Activated naive CD8-positive, alpha-beta T cell (primary cell): ENCODE measurements around the gene ANKS1A.

Experiments
- H3K27ac Mint-ChIP-seq: one replicate; pipeline ENCODE4 v1.8.0; 2021; ENCODE audit warnings: mixed read lengths
- H3K27me3 Mint-ChIP-seq: one replicate; pipeline ENCODE4 v1.8.0; 2021; ENCODE audit warnings: mixed read lengths
- H3K36me3 Mint-ChIP-seq: one replicate; pipeline ENCODE4 v1.8.0; 2021; ENCODE audit warnings: mixed read lengths
- H3K4me1 Mint-ChIP-seq: one replicate; pipeline ENCODE4 v1.8.0; 2021; ENCODE audit warnings: low read depth, mixed read lengths
- H3K4me3 Mint-ChIP-seq: one replicate; pipeline ENCODE4 v1.8.0; 2021; ENCODE audit warnings: mild to moderate bottlenecking, mixed read lengths
- H3K9me3 Mint-ChIP-seq: one replicate; pipeline ENCODE4 v1.8.0; 2021; ENCODE audit warnings: low read depth, mixed read lengths

Gene ANKS1A

DNA sequence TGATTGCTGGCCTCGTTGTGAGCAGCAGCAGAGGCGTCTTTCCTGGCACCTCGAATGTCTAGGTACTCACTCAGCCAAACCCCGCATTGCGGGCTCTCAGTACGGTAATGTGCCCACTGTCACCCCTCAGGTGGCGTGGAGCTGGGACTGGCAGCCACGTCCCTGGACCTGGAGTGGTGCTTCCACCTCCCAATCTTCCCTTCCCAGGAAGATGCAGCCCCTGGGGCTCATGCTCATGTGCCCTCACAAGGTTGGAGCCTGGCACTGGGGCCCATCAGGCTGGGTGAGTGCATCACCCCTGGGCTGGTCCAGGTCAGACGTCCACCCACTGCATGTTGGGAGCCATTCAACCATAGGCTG lies 176.4 kb downstream of the ANKS1A start:
- Mint-ChIP-seq H3K4me3 (no peak overlapping the region), H3K4me1 (peaks cover 2% of the 10 kb centered on the region), H3K36me3 (peaks cover 2% of the 10 kb centered on the region), H3K9me3 (no peaks in the 10 kb centered on the region), H3K27me3 (no peaks in the 10 kb centered on the region), H3K27ac (no peak overlapping the region)

DNA sequence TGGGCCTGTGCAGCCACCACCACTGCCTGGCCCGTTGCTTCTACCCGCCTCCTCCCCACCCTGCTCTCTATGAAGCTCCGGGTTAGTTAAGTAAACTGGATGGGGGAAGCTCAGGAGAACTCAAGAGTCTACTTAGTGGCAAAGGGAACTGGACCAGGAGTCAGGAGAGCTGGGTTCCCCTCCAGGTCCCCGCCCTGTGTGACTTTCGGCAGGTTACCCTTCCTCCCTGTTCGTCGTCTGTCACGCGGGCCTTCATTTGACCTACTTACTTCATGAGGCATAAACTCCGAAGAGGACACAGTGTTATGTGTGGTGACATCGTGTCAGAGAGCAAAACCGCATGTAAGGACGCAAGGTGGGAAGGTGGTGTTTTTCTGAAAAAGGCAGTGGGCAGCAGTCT lies 176.8 kb downstream of the ANKS1A start:
- no peak overlapping the region for H3K4me3 Mint-ChIP-seq
- H3K27me3 Mint-ChIP-seq, result no peaks in the 10 kb centered on the region
- H3K9me3 Mint-ChIP-seq, result no peaks in the 10 kb centered on the region
- H3K36me3 Mint-ChIP-seq, result peaks cover 2% of the 10 kb centered on the region
- no peak overlapping the region for H3K27ac Mint-ChIP-seq
- peaks cover 2% of the 10 kb centered on the region for H3K4me1 Mint-ChIP-seq

DNA sequence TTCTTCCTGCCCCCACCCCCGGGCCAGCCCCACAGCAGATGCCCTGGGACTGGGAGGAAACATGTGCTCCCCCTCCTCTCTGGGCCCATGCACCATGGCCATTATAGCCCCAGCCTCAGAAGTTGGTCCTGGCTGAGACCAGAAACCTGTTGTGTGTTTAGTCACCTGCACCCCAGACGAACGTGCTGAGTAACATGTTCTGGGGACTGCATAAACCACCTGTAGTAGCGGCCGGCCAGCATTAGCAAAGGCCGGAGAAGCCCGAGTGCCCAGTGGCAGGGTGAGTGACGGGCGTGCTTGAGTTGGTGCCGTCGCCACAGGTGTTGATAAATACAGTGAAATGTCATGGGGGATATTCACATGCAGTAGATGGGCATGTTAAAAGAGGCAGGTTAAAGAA lies 178.2 kb downstream of the ANKS1A start:
- Mint-ChIP-seq H3K27me3 (no peaks in the 10 kb centered on the region), H3K4me1 (peaks cover 2% of the 10 kb centered on the region), H3K4me3 (no peak overlapping the region), H3K9me3 (no peaks in the 10 kb centered on the region), H3K36me3 (peaks cover 2% of the 10 kb centered on the region), H3K27ac (no peak overlapping the region)

DNA sequence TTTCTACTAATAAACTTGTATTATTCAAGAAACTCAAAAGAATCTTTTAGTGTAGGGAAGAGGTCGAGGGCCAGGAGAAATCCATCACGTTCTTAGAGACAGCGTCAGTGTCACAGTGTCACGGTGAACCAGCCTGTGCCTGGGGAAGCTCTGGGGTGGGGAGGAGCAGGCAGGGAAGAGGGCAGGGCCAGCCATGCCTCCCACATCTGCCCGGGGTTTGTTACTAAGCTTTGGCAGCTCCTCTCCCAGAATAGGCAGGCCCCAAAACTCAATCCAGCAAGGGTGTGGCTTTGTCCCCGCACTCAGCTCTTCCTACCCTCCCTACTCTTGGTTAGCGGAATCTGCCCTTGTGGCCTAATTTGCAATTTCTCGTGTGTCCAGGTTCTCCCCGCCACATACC lies 179.2 kb downstream of the ANKS1A start:
- Mint-ChIP-seq H3K9me3 (no peaks in the 10 kb centered on the region), H3K27me3 (no peaks in the 10 kb centered on the region), H3K4me1 (no peaks in the 10 kb centered on the region), H3K27ac (no peak overlapping the region), H3K4me3 (no peak overlapping the region), H3K36me3 (peaks cover 2% of the 10 kb centered on the region)

DNA sequence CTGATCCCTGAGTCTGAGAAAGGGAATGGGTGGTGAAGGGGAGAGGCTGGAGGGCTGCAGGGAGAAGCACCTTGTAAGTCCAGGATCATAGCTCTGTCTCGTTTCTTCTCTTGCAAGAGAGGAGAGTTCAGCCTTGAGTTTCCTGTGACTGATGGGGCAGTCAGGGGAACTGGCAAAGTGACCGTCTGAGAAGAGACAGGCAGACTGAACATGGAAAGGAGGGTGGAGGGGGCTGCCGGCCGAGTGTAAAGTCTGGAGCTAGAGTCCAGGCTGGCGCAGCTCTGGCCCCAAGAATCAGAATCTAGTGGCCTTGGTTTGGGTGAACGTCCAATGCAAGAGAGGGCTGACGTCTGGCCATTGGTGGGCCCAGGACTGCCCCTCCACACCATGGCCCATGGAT lies 179.6 kb downstream of the ANKS1A start:
- Mint-ChIP-seq H3K4me3 (no peak overlapping the region), H3K9me3 (no peaks in the 10 kb centered on the region), H3K36me3 (peaks cover 2% of the 10 kb centered on the region), H3K4me1 (no peaks in the 10 kb centered on the region), H3K27me3 (no peaks in the 10 kb centered on the region), H3K27ac (no peak overlapping the region)

DNA sequence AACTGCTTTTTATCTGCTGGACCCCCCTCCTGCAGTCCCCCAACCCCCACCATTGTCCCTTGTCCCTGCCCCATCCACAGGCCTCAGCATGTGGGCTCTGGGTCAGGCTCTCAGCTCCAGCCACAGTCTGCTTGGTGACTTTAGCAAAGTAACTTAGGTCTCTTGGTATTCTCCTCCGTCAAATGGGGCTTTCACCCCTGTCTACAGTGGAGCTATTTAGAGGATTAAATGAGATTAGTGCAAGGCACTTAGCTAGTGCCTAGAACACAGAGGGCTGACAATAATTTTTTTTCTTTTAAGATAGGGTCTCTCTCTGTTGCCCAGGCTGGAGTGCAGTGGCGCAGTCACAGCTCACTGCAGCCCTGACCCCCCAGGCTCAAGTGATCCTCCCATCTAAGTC lies 180.2 kb downstream of the ANKS1A start:
- Mint-ChIP-seq H3K27me3 (no peaks in the 10 kb centered on the region), H3K9me3 (no peaks in the 10 kb centered on the region), H3K36me3 (peaks cover 5% of the 10 kb centered on the region), H3K27ac (no peak overlapping the region), H3K4me1 (no peaks in the 10 kb centered on the region), H3K4me3 (no peak overlapping the region)

DNA sequence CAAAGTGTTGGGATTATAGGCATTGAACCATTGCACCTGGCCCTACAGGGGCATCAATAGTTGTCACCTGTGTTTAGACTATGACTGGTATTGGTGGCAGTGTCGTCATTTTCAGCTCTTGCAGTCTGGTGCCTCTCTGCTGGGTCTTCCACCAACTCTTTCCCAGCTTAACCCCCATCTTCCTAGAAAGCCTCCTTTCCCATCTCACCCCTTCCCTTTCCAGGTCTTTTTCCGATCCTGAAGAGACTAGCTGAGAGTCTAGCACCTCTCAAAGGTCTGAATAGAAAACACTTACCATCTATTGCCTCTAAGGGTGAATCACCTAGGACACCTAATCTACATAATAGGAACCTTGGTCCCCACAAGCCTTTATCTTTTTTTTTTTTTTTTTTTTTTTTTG lies 181.1 kb downstream of the ANKS1A start:
- peaks cover 5% of the 10 kb centered on the region for H3K36me3 Mint-ChIP-seq
- no peaks in the 10 kb centered on the region for H3K9me3 Mint-ChIP-seq
- no peaks in the 10 kb centered on the region for H3K27me3 Mint-ChIP-seq
- H3K4me1 Mint-ChIP-seq, result no peaks in the 10 kb centered on the region
- no peak overlapping the region for H3K27ac Mint-ChIP-seq
- H3K4me3 Mint-ChIP-seq, result no peak overlapping the region

DNA sequence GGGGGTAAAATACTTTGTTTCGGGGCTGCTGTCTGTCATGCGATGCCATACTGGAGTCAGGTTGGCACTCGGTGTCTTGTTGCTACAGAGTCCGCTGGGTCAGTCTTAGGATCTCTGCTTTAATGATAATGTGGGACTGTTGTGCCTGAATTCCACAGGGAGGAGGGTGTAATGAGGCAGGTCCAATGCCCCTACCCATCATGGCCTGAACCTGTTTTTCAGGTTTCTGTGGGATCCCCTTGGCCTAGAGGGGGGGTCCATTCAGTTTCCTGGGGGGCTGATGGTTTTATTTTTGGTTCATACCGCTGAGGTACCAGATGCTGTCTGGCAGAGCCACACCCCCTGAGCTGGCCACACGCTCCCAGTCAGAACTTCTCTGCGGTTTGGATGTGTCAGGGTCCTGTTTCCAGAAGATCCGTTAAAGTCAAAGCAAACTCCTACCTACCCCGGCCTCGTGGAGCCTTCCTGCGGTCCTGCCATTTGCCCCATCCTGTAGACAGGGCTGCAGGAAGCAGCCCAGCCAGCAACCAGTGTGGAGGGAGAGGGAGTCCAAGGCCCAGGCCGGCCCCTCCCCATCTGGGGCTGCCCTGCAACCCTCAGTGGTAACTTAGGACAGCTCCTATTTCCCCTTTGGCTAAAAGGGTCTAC lies 182.4 kb downstream of the ANKS1A start:
- H3K4me3 Mint-ChIP-seq, result no peak overlapping the region
- peaks cover 5% of the 10 kb centered on the region for H3K36me3 Mint-ChIP-seq
- no peak overlapping the region for H3K27ac Mint-ChIP-seq
- H3K4me1 Mint-ChIP-seq, result no peaks in the 10 kb centered on the region
- no peaks in the 10 kb centered on the region for H3K9me3 Mint-ChIP-seq
- no peaks in the 10 kb centered on the region for H3K27me3 Mint-ChIP-seq

DNA sequence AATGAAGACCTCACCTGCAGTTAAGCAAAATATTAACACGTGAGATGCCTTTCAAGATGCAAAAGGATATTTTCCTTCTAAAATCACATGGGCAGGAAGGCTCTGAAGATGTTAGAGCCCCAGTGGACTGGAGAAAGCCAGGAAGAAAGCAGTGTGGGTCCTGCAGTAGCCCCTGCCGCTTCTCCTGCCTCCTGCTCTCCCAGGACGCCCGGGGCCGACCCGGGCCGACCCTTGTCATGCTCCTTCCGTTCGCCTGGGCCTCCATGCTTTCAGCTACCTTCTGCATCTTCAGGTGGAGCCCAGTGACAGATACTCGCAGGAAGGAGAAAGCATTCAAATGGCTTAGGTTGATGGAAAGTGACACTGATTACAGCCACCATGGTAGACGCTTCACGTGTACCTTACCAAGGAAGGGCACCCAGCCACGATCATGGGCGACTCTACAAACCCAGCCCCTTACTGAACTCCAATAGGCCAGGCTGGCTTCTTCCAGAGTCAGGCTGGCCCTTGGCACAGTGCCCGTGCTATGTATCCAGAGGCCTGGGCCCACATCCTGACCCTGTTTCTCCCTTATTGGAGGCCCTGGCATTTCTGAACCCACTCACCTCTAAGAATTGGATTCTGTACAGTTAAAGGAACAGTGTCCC lies 183.1 kb downstream of the ANKS1A start:
- no peaks in the 10 kb centered on the region for H3K4me1 Mint-ChIP-seq
- H3K27me3 Mint-ChIP-seq, result no peaks in the 10 kb centered on the region
- H3K27ac Mint-ChIP-seq, result no peak overlapping the region
- H3K4me3 Mint-ChIP-seq, result no peak overlapping the region
- H3K9me3 Mint-ChIP-seq, result no peaks in the 10 kb centered on the region
- peaks cover 5% of the 10 kb centered on the region for H3K36me3 Mint-ChIP-seq

DNA sequence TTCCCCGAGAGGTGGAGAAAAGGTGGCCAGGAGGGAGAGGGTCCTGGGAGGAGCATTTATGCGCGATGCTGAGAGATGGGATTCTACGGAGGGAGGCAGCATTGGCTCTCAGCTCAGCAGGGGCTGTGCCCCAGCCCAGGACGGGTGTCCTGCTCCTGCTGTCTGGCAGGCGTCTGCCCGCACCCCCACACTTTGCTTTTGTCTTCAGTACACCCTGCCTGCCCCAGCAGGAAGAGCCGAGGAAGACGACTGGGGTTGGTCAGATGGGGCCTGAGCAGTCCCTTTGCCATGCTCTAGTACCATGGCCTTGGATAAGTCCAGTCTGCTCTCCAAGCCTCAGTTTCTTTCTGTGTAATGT lies 183.6 kb downstream of the ANKS1A start:
- H3K4me3 Mint-ChIP-seq, result no peak overlapping the region
- no peak overlapping the region for H3K27ac Mint-ChIP-seq
- no peaks in the 10 kb centered on the region for H3K27me3 Mint-ChIP-seq
- no peaks in the 10 kb centered on the region for H3K9me3 Mint-ChIP-seq
- peaks cover 5% of the 10 kb centered on the region for H3K36me3 Mint-ChIP-seq
- H3K4me1 Mint-ChIP-seq, result no peaks in the 10 kb centered on the region

DNA sequence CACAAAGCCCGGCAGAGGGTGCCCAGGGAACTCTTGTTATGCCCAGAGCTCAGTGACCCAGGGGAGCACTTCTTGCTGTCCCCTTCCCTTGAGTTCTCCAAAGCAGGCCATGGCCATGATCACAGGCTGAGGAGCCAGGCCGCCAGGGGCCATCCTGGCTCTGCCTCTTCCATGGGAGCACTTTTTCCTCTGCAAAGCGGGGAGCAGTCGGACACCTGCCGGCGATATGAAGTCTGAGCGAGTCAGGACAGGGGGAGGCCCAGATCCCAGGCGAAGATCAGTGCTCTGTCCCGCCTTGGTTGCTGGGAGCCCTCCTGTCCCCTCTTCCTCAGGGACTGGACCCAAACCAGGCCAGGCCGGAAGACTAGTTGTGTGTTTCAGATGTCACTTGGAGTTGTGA lies 184.2 kb downstream of the ANKS1A start:
- Mint-ChIP-seq H3K36me3 (peaks cover 5% of the 10 kb centered on the region), H3K27ac (no peak overlapping the region), H3K4me1 (no peaks in the 10 kb centered on the region), H3K4me3 (no peak overlapping the region), H3K27me3 (no peaks in the 10 kb centered on the region), H3K9me3 (no peaks in the 10 kb centered on the region)

DNA sequence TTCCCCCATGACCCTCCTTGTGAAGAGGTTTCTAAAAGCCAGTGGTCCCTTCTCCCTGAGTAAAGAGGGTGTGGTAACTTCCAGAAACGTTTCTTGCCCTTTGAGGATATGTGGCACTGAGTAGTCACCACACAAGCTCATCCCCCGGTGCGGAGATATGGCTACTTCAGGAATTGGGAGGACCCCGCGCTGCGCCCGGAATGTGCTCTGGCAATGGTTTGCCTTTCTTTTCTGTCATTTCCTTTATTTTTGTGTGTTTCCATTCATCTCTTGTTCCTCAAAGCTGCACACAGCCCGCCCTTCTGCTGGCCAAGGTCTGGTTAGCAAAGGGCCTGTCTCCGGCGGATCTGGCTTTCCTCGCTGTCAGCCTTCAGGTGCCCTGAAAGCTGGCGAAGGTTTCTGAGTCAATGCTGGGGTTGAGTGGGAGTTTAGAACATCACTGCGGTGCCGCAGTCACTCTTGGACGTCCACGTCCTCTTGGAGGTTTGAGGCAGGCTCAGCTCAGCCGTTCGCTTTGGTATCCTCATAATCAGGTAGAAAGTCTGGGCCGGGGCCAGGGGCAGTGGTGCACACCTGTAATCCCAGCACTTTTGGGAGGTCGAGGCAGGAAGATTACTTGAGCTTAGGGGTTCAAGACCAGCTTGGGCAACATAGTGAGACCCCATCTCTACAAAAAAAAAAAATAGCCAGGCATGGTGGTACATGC lies 184.9 kb downstream of the ANKS1A start:
- Mint-ChIP-seq H3K4me3 (no peak overlapping the region), H3K27ac (no peak overlapping the region), H3K27me3 (no peaks in the 10 kb centered on the region), H3K36me3 (peaks cover 5% of the 10 kb centered on the region), H3K9me3 (no peaks in the 10 kb centered on the region), H3K4me1 (no peaks in the 10 kb centered on the region)

DNA sequence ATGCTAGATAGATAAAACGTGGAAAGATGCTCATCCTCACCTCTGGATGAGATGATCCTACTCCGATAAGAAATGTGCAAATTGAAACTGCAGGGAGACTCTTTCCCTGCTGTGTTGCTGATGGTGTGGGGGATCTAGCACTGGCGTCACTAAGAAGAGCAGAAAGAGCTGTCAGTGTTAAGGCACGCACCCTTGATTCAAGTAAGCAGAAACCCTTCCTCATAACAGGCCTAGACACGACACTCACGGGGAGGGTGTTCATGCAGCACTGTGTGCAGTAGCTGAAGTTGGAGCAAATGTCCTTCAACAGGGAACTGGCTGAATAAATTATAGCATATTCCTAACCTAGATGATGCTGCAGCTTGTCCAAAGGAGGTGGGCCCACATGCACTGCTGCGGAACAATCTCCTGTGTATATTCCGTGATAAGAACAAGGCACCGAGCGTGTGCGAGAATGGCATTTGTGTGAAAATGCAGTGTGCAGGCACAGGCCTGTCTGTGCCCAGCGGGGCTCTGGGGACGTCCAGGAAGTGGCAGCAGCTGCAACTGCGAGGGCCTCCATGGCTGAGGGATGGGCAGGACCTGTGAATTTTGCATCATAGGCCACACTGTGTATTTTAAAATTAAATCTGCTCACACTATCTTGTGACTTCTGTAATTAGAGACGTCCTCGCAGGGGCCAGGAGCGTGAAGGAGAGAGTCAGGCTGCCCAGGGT lies 188.1 kb downstream of the ANKS1A start:
- peaks cover 6% of the 10 kb centered on the region for H3K36me3 Mint-ChIP-seq

DNA sequence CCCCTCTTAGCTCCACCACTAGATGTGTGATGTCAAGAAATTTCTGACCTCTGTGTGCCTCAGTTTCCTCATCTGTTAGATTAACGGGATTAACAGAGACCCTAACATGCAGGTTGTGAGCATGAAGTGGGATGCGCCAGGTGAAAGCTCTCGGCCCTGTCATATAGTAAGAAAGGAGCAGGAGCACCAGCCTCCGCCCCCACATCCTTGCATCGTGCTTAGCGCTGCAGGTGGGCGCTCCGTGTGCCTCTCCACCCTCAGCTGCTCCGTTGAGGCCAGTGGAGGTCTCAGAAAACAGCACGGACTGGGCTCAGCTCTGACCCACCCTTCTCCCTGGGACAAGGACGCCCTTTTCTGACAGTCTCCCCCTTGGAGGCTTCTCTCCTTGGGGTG lies 188.7 kb downstream of the ANKS1A start:
- Mint-ChIP-seq H3K36me3 (peaks cover 6% of the 10 kb centered on the region), H3K4me3 (no peak overlapping the region), H3K27me3 (no peaks in the 10 kb centered on the region), H3K27ac (no peak overlapping the region), H3K9me3 (no peaks in the 10 kb centered on the region), H3K4me1 (no peaks in the 10 kb centered on the region)

More for the DNA sequence above, 188.1 kb downstream of the ANKS1A start:
- no peak overlapping the region for H3K27ac Mint-ChIP-seq
- no peaks in the 10 kb centered on the region for H3K27me3 Mint-ChIP-seq
- H3K4me3 Mint-ChIP-seq, result no peak overlapping the region
- no peaks in the 10 kb centered on the region for H3K4me1 Mint-ChIP-seq
- H3K9me3 Mint-ChIP-seq, result no peaks in the 10 kb centered on the region

DNA sequence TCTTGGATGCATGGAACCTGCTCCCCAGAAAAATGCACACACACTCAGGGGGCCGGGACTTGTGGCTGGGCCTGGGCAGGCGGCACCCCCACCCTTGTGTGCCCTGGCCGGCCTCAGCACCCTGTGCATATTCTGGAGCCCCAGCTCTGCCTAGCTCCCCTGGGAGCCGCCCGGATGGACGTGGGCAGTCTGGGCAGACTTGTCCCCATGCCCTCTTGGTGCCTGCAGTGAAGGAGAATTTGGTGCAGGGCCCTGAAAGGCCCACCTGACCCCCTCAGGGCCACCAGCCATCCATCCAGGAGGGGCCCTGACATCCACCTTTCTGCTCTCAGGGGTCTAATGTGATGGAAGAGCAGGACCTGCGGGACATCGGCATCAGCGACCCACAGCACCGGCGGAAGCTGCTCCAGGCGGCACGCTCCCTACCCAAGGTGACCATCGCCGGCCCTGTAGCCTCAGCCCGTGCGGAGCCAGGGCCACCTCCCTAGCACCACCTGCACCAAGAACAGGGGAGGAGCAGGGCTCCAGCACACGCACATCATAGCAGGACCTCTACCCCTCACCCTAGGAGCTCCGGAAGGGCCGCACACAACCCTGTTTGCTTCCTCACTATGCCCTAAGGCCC lies 189.3 kb downstream of the ANKS1A start:
- Mint-ChIP-seq H3K9me3 (no peaks in the 10 kb centered on the region), H3K4me1 (no peaks in the 10 kb centered on the region), H3K4me3 (no peak overlapping the region), H3K36me3 (peaks cover 6% of the 10 kb centered on the region), H3K27me3 (no peaks in the 10 kb centered on the region), H3K27ac (no peak overlapping the region)
